ENCODE data around the gene CDK14.

Gene CDK14

DNA sequence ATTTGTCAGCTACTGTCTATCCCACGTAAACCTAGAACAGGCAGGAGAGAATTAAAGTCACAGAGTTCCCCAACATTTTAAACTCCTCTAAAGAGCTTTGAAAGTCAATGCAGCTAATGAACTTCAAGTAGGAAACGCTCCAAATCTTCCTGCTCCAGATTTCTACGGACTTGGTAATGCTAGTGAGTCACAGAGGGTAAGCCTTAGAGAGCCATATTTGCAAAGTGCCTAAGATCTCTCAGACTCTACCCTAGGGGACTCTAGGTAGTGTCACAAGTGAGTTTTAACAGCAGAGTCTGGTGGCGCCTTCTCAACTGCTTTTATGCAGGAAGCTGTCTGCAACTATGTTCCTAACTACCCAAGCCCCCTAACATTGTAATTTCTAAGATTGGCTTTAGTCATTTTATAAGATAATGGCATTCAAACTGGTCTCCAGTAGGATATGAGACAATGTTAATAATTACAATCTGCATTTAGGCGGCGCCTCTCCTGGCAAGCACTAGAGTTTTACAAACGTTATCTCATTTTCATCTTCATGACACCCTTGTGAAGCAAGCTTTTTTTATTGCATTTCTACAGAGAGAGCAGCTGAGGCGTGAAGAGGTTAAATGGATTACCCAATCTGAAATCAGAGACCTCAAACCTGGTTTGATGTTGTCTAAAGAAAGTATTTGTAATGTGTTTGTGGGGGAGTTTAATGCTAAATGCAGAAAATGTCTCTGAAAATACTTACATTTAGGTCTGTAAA, 646.1 kb downstream of the CDK14 start:
- DNase-seq = no peak

DNA sequence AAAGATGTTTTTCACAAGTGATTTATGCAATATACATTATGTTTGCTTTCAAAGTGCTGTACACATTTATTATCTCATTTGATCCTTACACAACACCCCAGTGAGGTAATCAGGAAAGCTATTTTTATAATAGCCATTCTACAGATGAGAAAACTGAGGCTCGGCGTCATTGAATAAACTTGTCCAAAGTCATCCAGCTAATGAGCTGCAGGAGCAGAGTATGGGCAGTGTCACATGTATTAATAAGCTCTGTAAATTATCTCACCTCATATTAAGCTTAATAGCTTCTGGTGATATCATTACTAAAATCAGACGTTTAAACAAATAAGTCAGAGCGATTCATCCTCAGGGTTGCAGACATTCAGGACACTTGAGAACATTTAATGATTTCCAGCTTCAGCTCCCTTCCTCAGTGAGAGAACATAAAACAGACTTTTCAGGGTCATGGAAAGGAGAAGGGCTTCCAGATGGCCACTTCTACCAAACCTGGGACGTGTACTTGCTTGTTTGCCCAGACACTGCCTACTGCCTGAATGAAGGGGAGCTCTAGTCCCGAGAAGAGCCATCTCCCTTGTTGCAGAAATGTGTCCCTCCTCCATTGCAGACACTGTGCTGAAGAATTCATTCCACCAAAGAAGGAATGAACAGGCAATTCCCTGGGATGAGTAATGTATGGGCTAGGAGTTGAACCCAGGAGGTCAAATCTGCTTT, 647.6 kb downstream of the CDK14 start:
- no peak for DNase-seq

DNA sequence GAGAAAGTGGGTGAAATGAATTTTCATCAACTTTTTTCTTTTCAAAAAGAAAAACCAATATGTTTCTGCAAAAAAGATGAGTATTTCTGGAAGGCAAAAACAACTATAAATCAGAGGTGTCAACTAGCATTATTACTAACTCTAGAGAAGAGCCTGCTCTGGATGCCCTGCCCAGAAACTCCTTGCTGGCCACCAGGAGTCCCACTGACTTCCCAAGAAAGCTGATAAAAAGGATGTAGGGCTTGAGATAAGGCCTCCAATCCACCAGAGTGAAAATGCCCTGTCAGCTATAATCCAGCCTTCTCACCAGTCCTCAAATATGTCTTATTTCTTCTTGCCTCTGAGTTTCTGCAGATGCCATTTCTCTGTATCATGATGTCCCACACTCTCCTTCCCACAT, 651.4 kb downstream of the CDK14 start:
- no peak for DNase-seq

DNA sequence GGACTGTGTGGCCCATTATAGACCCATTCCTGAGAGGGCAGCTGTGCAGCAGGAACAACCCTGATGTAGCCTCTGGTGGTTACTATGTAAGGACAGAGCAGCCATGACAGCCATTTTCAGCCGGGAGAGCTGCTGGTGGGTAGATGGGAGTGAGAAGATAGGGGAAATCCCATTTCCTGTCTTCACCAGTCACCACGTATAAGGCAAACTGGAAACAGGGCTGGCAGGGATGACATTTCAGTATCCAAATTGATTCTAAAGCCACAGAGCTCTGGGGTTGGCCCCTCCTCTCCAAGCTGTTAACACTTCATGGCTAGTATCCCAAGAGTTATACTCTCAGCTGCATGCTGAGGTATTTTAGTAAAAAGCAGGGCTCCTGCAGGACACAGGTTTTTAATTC, 652.9 kb downstream of the CDK14 start:
- no peak for DNase-seq

DNA sequence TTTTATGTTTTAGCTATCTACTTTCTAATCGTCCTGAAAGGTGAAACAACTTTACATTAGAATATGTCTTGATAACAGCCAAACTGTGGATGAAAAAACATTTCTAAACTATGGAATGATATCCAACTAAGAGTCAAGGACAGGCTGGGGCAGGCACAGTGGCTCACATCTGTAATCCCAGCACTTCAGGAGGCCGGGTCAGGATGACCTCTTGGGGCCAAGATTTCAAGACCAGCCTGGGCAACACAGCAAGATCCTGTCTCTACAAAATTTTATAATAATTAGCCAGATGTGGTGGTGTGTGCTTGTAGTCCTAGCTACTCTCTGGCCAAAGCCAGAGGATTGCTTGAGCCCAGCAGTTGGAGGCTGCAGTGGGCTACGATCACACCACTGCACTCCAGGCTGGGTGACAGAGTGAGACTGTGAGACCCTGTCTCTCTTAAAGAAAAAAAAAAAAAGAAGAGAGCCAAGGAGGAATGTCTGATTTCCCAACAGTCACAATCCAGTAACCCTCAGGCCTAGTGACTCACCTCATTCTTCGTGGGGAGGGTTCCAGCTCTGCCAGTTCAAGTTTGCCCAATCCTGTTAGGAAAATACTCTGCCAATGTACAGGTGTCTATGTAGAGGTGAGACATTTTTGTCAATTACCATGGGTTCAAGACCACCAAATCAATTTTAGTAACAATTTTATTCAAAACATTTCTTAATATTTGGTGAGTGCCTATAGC, 653.5 kb downstream of the CDK14 start:
- DNase-seq = no peak

DNA sequence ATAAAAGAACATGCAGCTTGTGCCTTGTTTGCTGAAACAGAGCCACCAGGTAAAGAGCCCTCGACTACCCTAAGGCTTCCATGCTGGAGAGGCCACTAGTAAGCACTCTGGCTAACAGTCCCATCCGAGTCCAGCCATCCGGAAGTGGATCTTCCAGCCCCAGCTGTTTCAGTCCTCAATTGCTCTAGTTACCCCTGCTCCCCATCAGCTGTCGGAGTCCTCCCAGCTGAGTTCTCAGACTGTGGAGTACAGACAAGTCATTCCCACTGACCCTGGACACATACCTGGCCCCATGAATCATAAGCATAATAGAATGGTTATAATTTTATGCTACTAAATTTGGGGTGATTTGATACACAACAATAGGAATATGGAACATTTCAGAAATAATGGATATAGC, 654.6 kb downstream of the CDK14 start:
- no peak for DNase-seq

DNA sequence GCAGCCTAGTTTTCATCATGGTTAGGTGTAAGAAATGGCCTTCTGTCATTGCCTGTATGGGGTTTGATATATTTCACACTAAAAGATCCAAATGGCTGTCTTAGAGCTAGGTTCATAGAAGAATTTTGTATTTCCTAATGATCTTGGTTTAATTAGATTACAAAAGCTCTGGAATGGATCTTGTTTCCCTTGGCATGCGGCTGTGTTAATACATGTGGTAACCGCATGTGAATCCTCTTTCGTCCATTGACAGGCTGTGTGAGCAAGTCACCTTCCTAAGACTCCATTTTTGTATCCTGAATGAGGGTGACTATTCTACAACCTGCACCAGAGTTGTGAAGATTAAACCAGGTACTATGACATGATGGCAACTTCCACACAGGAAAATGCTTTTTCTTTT, 655.8 kb downstream of the CDK14 start:
- DNase-seq = no peak

Measured in activated CD4-positive, alpha-beta T cell treated with anti-CD3 and anti-CD28 coated beads, Interleukin-2, amount 50 U/mL, for 48 hours (primary cell).